GM23248 (cell line): ENCODE measurements around the gene KIF5A. TPM values are rescaled to one million over a fixed set of nuclear protein-coding genes. Genes with fewer than 3 reads are reported as not detected.
"Not testable (repeated sequence)": the region's sequence is repeated elsewhere in the genome, so short reads cannot be mapped to it uniquely, and the experiment has no call there.

Experiments
- DNase-seq: peaks from one replicate; pipeline ENCODE4 v3.0.0-alpha.2; 2015
- H2AFZ ChIP-seq: fragments of 200-600 bp; sonication (generic); 2 replicates; pipeline ENCODE4 v1.6.1; 2016; ENCODE audit warnings: antibody characterized with exemption
- H3F3A ChIP-seq: fragments of 200-600 bp; sonication (generic); 2 replicates; pipeline ENCODE4 v1.6.1; 2016; ENCODE audit warnings: mild to moderate bottlenecking, antibody characterized with exemption, mixed run types; ENCODE audit not compliant: insufficient read depth
- H3K27ac ChIP-seq: fragments of 200-600 bp; sonication (generic); 2 replicates; pipeline ENCODE4 v1.5.1; 2016; ENCODE audit warnings: mild to moderate bottlenecking
- H3K27me3 ChIP-seq: fragments of 200-600 bp; sonication (generic); replicated peaks from 2 replicates; pipeline ENCODE4 v1.6.1; 2016; ENCODE audit warnings: mild to moderate bottlenecking; ENCODE audit not compliant: insufficient read depth
- H3K36me3 ChIP-seq: fragments of 200-600 bp; sonication (generic); 2 replicates; pipeline ENCODE4 v1.6.1; 2016; ENCODE audit warnings: low read depth, mild to moderate bottlenecking
- H3K4me1 ChIP-seq: fragments of 200-600 bp; sonication (generic); 2 replicates; pipeline ENCODE4 v1.6.1; 2016; ENCODE audit warnings: mild to moderate bottlenecking; ENCODE audit not compliant: insufficient read depth
- H3K4me2 ChIP-seq: fragments of 200-600 bp; sonication (generic); one replicate; pipeline ENCODE4 v1.6.1; 2016; ENCODE audit warnings: mild to moderate bottlenecking; ENCODE audit not compliant: unreplicated experiment
- H3K4me3 ChIP-seq: fragments of 200-600 bp; sonication (generic); 2 replicates; pipeline ENCODE4 v1.5.1; 2016; ENCODE audit warnings: mild to moderate bottlenecking
- H3K79me2 ChIP-seq: fragments of 200-600 bp; sonication (generic); 2 replicates; pipeline ENCODE4 v1.6.1; 2016; ENCODE audit warnings: mild to moderate bottlenecking; ENCODE audit not compliant: insufficient read depth
- H3K9ac ChIP-seq: fragments of 200-600 bp; sonication (generic); 2 replicates; pipeline ENCODE4 v1.6.1; 2016; ENCODE audit warnings: mild to moderate bottlenecking
- H3K9me2 ChIP-seq: fragments of 200-600 bp; sonication (generic); 2 replicates; pipeline ENCODE4 v1.6.1; 2016; ENCODE audit warnings: mixed run types, mild to moderate bottlenecking, moderate library complexity; ENCODE audit not compliant: insufficient read depth
- H3K9me3 ChIP-seq: fragments of 200-600 bp; sonication (generic); one replicate; pipeline ENCODE4 v1.6.1; 2017; ENCODE audit warnings: low read depth
- H4K20me1 ChIP-seq: fragments of 200-600 bp; sonication (generic); 2 replicates; pipeline ENCODE4 v1.6.0; 2016; ENCODE audit not compliant: insufficient read depth
- EZH2 ChIP-seq: fragments of 200-600 bp; sonication (generic); IDR thresholded peaks from 2 replicates; pipeline ENCODE4 v1.6.1; 2018; ENCODE audit warnings: antibody characterized with exemption, mild to moderate bottlenecking; ENCODE audit not compliant: insufficient read depth, poor library complexity, severe bottlenecking
- EZH2phosphoT487 ChIP-seq: fragments of 200-600 bp; sonication (generic); IDR thresholded peaks from 2 replicates; pipeline ENCODE4 v1.6.1; 2018; ENCODE audit warnings: antibody characterized with exemption, moderate library complexity, mild to moderate bottlenecking, low read depth; ENCODE audit not compliant: insufficient read depth
- WGBS, 2 experiments: methylation state at CpG; one replicate each; pipeline ENCODE4 v1.1.6; 2015 to 2017; ENCODE audit warnings: low lambda C conversion rate in 2 of 2, low coverage in 1 of 2; ENCODE audit errors: missing lambda C conversion rate in 2 of 2; 5-methylcytosine and 5-hydroxymethylcytosine counted together
- in situ Hi-C: fragments of 300-500 bp; cut with MboI; formaldehyde crosslinking; loops from 2 replicates; pipeline ENCODE4 v1.15.0; 2020
- polyA plus RNA-seq: library from polyadenylated mRNA; unstranded; fragments of >200 nt; fragmentation: Nextera tagmentation; extraction: Ambion mirVana; gene quantifications from 2 replicates; pipeline ENCODE4 v1.2.1, GENCODE V29; 2016
- total RNA-seq: library from RNA; depleted of rRNA; stranded (reverse); fragments of >200 nt; shearing (Covaris generic); gene quantifications from 2 replicates; pipeline ENCODE4 v1.2.3, GENCODE V29; 2014

KIF5A gene
- total and polyA plus RNA-seq, 2 experiments from 2014 or later, result 0.11 to 0.18 TPM

DNA sequence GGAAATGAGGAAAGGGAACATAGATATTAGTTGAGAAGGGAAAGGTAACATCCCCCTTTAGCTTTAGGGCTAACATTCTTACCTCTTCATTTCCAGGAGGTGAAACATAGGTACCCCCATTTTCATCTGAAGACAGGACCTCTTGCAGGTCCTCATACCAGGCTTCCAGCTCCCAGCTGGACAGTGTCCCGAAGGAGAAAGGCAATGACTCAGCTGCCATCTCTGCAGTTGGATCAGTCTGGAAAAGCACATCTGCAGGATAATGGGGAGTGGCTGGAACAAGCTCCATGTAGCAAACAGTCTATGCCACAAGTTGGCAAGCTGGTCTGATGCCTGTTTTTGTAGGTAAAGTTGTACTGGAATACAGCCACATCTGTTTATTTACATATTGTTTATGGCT, 32.7 kb upstream of the KIF5A start:
- H3K9ac ChIP-seq, result peak overlapping the region; percentile 98
- peak overlapping the region; percentile 92 for H3K4me2 ChIP-seq
- peak overlapping the region; percentile 84 for H3K4me3 ChIP-seq
- H3K9me2 ChIP-seq, result no peaks in the 10 kb centered on the region
- H2AFZ ChIP-seq, result no peak overlapping the region
- in situ Hi-C loops, result no loop called here
- peaks cover 34% of the 10 kb centered on the region for H3K4me1 ChIP-seq
- no peaks in the 10 kb centered on the region for H3K9me3 ChIP-seq
- no peaks in the 10 kb centered on the region for H3K27me3 ChIP-seq
- peaks cover 56% of the 10 kb centered on the region for H3K36me3 ChIP-seq
- 6 to 12% methylated on average over 1 of the region's 1 CpG for WGBS, 2 experiments
- peak overlapping the region; percentile 96 for H3K27ac ChIP-seq
- no peak for TF ChIP-seq EZH2
- no peak for TF ChIP-seq EZH2phosphoT487
- peaks cover 89% of the 10 kb centered on the region for H3F3A ChIP-seq
- peaks cover 38% of the 10 kb centered on the region for H3K79me2 ChIP-seq
- peaks cover 12% of the 10 kb centered on the region; the same call in 1 of the 2 replicates for H4K20me1 ChIP-seq
- DNase-seq, result peak; percentile 83

DNA sequence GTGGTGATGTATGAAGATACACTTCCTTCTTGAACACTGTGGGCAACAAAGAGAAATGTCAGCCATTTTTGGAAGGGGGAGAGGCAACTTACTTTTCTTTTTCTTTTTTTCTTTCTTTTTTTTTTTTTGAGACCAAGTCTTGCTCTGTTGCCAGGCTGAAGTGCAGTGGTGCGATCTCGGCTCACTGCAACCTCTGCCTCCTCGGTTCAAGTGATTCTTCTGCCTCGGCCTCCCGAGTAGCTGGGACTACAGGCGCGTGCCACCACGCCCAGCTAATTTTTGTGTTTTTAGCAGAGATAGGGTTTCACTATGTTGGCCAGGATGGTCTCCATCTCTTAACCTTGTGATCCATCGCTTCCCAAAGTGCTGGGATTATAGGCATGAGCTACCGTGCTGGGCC, 32.1 kb upstream of the KIF5A start:
- H3K4me3 ChIP-seq, result peak overlapping the region; percentile 84
- H3K36me3 ChIP-seq, result peaks cover 50% of the 10 kb centered on the region
- peaks cover 12% of the 10 kb centered on the region; the same call in 1 of the 2 replicates for H4K20me1 ChIP-seq
- peak overlapping the region; percentile 98 for H3K9ac ChIP-seq
- H3K79me2 ChIP-seq, result peaks cover 38% of the 10 kb centered on the region
- H3K4me1 ChIP-seq, result peaks cover 35% of the 10 kb centered on the region
- WGBS, 2 experiments, result 55 to 56% methylated on average over 10 of the region's 10 CpGs
- peak overlapping the region; percentile 92 for H3K4me2 ChIP-seq
- H3F3A ChIP-seq, result peaks cover 84% of the 10 kb centered on the region
- H3K9me3 ChIP-seq, H3K9me2 ChIP-seq, DNase-seq, in situ Hi-C loops, H2AFZ ChIP-seq, H3K27me3 ChIP-seq: not testable (repeated sequence)
- peak overlapping the region; percentile 96 for H3K27ac ChIP-seq

DNA sequence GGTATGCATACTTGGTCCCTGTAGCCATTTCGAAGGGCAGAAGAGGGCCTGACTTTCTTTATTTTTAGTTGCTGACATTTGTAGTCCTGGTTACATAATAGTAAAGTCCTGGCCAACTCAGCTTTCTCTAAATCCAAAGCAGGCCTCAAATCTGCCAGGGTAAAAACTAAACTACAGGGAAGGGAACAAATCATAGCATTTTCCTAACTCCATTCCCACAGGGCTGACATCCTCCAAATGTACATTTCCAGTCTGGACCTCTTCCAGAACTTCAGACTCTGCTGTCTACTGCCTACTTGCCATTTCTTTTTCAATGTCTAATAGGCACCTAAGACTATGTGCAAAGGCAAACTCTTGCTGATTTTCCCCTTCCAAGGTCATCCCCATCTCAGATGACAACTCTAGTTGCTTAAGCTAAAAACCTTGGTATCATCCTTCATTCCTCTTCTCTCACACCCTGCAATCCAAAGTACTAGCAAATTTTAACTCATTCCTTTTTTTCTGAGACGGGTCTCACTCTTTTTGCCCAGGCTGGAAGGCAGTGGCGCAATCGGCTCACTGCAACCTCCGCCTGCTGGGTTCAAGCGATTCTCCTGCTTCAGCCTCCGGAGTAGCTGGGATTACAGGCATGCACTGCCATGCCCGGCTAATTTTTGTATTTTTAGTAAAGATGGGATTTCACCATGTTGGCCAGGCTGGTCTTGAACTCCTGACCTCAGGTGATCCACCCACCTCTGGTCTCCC, 31.5 kb upstream of the KIF5A start:
- Histone ChIP-seq H3F3A (peaks cover 80% of the 10 kb centered on the region), H3K27me3 (no peaks in the 10 kb centered on the region), H3K9me2 (no peaks in the 10 kb centered on the region), H3K9me3 (no peaks in the 10 kb centered on the region), H4K20me1 (peaks cover 12% of the 10 kb centered on the region; the same call in 1 of the 2 replicates), H3K4me2 (peak overlapping the region; percentile 92), H3K4me1 (peaks cover 35% of the 10 kb centered on the region), H3K9ac (peak overlapping the region; percentile 98), H3K79me2 (peaks cover 40% of the 10 kb centered on the region), H3K27ac (peak overlapping the region; percentile 96), H2AFZ (no peak overlapping the region), H3K4me3 (peak overlapping the region; percentile 84), H3K36me3 (peaks cover 47% of the 10 kb centered on the region)
- TF ChIP-seq EZH2phosphoT487 (no peak), EZH2 (no peak)
- in situ Hi-C loops, result no loop called here
- peak; percentile 52 for DNase-seq
- WGBS, 2 experiments, result 62 to 68% methylated on average over 8 of the region's 8 CpGs

DNA sequence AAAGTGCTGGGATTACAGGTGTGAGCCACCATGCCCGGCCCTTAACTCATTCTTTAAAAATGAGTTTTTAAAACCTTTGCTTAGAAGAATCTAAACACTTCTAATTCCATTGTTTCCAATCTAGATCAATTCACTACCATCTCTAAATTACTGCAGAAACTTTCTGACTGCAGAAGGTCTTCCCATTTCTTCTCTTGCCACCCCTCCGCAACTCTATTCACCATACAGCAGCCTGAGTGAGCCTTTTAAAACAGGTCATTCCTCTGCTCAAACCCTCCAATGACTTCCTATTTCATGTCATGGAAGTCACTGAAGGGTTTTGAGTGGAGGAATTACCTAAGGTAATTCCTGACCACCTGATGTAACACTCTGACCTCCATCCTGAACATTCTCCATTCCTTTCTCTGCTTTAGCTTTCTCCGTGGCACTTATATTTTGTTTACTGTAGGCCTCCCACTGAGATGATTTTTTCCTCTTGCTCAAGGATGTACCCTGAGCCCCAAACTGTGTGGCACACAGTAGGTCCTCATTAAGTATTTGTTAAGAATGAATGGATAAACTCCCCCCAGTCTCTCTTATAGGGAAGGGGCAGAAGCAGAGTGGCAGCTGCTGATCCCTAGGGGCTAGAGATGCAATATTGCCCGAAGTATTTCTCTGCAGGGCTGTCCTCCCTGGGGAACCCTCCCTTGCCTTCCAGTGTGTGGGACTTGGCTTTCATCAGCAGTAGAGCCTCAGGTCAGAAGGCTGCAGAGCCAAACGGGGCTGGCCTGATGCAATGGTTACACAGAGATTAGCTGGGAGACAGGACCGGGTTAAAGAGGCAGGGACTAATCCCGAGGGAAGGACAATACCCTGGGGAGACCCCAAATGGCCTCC, 30.7 kb upstream of the KIF5A start:
- in situ Hi-C loops, result no loop called here
- Histone ChIP-seq H3K36me3 (peaks cover 42% of the 10 kb centered on the region), H3K4me3 (peak overlapping the region; percentile 84), H4K20me1 (peaks cover 12% of the 10 kb centered on the region; the same call in 1 of the 2 replicates), H3F3A (peaks cover 81% of the 10 kb centered on the region), H3K27ac (peak overlapping the region; percentile 96), H3K9me3 (no peaks in the 10 kb centered on the region), H3K27me3 (no peaks in the 10 kb centered on the region), H3K4me2 (peak overlapping the region; percentile 92), H2AFZ (no peak overlapping the region), H3K4me1 (peaks cover 37% of the 10 kb centered on the region), H3K79me2 (peaks cover 48% of the 10 kb centered on the region), H3K9me2 (no peaks in the 10 kb centered on the region), H3K9ac (peak overlapping the region; percentile 98)
- 20 to 23% methylated on average over 7 of the region's 7 CpGs for WGBS, 2 experiments
- TF ChIP-seq EZH2phosphoT487 (no peak), EZH2 (no peak)
- peak; percentile 81 for DNase-seq
